Adrenal gland (tissue), 5 donors: ENCODE results near the gene IGSF6.

Source experiments
- CTCF ChIP-seq, 6 experiments: fragments of 450-650 bp in 4 of 6; fragments of 200-600 bp in 2 of 6; sonication (generic) in 1 of 6; IDR thresholded peaks; 1 replicate in 5 of 6; 2 replicates in 1 of 6; pipeline versions ENCODE4 v1.5.1 to v1.8.0; 2016 to 2021; ENCODE audit warnings: antibody characterized with exemption in 6 of 6, mild to moderate bottlenecking in 2 of 6, moderate library complexity in 1 of 6
- POLR2A ChIP-seq, 2 donors: fragments of 450-650 bp; IDR thresholded peaks; one replicate each; pipeline ENCODE4 v1.6.1; 2017; ENCODE audit warnings: antibody characterized with exemption in 2 of 2, mild to moderate bottlenecking in 2 of 2, moderate library complexity in 1 of 2
- donor health status: DM: no; HTN: no; CAD: no.

GRCh38 chr16:21628772-21629171 lies 23.6 kb downstream of the IGSF6 start:
- TF ChIP-seq CTCF (IDR thresholded peaks at IDR 0.05), result no peak
- no peak for TF ChIP-seq POLR2A (IDR thresholded peaks at IDR 0.05)
